ENCODE measurements around the gene TNFAIP2.

TNFAIP2 gene

GRCh38 chr14:103122585-103122946 lies 695 bp upstream of the TNFAIP2 start:
- no peak for DNase-seq (ENCODE audit: low spot score)

- DNase-seq (ENCODE audit: low spot score) = peak; percentile 79
Measured at GRCh38 chr14:103123634-103124500, 606 bp downstream of the TNFAIP2 start.

GRCh38 chr14:103124501-103125001 lies 1.3 kb downstream of the TNFAIP2 start:
- no peak for DNase-seq (ENCODE audit: low spot score)

GRCh38 chr14:103125098-103126070 lies 2.1 kb downstream of the TNFAIP2 start:
- DNase-seq (ENCODE audit: low spot score) = no peak

GRCh38 chr14:103126088-103126872 lies 3.0 kb downstream of the TNFAIP2 start:
- DNase-seq (ENCODE audit: low spot score) = no peak

- DNase-seq (ENCODE audit: low spot score) = no peak
Measured at GRCh38 chr14:103126873-103127304, 3.6 kb downstream of the TNFAIP2 start.

GRCh38 chr14:103127356-103127755 lies 4.1 kb downstream of the TNFAIP2 start:
- no peak for DNase-seq (ENCODE audit: low spot score)

GRCh38 chr14:103127861-103128598 lies 4.8 kb downstream of the TNFAIP2 start:
- no peak for DNase-seq (ENCODE audit: low spot score)

GRCh38 chr14:103128631-103129300 lies 5.5 kb downstream of the TNFAIP2 start:
- DNase-seq (ENCODE audit: low spot score) = no peak

- no peak for DNase-seq (ENCODE audit: low spot score)
Measured at GRCh38 chr14:103129301-103130016, 6.2 kb downstream of the TNFAIP2 start.

GRCh38 chr14:103130017-103130764 lies 6.9 kb downstream of the TNFAIP2 start:
- DNase-seq (ENCODE audit: low spot score) = no peak

GRCh38 chr14:103130965-103131364 lies 7.7 kb downstream of the TNFAIP2 start:
- no peak for DNase-seq (ENCODE audit: low spot score)

GRCh38 chr14:103131580-103131979 lies 8.3 kb downstream of the TNFAIP2 start:
- no peak for DNase-seq (ENCODE audit: low spot score)

GRCh38 chr14:103132381-103133209 lies 9.3 kb downstream of the TNFAIP2 start:
- DNase-seq (ENCODE audit: low spot score) = no peak

GRCh38 chr14:103133210-103134140 lies 10.2 kb downstream of the TNFAIP2 start:
- no peak for DNase-seq (ENCODE audit: low spot score)

GRCh38 chr14:103134405-103134804 lies 11.1 kb downstream of the TNFAIP2 start:
- DNase-seq (ENCODE audit: low spot score) = no peak

- DNase-seq (ENCODE audit: low spot score) = no peak
Measured at GRCh38 chr14:103134919-103135318, 11.7 kb downstream of the TNFAIP2 start.
